ENCODE data around the gene ZFYVE21.
A peak's percentile ranks its signal among the peaks of the same experiment; 100 is the strongest.

The ZFYVE21 gene

DNA sequence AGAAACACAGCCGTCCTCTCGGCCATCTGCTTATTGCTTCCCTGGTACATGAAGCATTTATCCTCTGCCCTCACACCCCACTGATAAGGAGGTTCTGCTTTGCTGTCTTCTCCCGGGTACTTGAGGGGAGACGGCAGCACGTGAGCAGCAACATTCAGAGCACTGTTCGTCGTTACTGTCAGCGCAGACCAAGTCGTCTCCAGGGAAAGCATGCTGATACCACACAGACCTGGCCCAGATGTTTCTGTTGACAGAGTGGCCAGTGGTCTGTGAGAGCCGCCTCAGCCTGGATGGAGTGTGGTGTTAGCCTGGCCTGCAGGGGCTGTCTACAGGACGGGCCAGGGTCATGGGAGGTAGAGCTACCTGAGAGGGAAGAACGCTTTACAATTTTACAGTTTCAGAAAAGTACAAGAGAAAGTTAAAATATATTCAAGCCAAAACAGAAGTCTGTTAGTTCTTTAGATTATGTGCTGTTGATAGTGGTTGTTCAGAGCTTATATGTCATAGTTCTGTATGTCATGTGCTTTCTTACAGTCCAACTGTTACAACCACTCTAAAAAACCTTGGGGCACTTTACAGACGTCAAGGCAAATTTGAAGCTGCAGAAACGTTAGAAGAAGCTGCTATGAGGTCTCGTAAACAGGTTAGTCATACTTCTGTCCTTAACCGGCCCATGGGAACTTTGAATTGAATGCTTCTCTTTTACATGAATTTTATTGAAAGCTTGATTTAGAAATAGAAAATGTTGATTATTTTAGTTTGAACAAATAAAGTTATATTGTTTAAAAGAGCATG, 38.5 kb upstream of the ZFYVE21 start:
- CTCF ChIA-PET: interaction anchor here (1.0 to 1.8 kb wide), 8 partner anchors 10 to 109 kb away, joined by 3 to 6 read pairs (median 4); no protein-coding TSS in a partner anchor
- no peak for DNase-seq (ENCODE audit: low read depth, low spot score)
- POLR2A ChIA-PET: no interaction called here
- no peak for TF ChIP-seq CTCF (IDR thresholded peaks at IDR 0.05; ENCODE audit: insufficient read depth, low read length, missing control alignments)
- no peak overlapping the region for H3K4me3 ChIP-seq (ENCODE audit: low read depth, low read length)

DNA sequence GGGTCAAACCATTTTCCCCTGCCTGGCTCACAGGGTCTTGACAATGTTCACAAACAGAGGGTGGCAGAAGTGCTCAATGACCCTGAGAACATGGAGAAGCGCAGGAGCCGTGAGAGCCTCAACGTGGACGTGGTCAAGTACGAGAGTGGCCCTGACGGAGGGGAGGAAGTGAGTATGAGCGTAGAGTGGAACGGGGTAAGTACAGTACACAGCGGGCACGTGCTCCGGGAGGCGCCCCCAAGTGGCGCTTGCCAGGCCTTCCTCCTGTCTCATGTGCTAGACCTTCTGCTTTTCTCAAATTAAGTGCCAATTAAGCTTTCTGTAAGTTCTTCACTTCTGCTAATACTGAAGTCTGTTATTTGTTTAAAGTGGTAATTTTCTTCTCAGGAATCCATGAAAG, 36.3 kb upstream of the ZFYVE21 start:
- DNase-seq (ENCODE audit: low read depth, low spot score): no peak
- TF ChIP-seq CTCF (IDR thresholded peaks at IDR 0.05; ENCODE audit: insufficient read depth, low read length, missing control alignments): peak; percentile 49
- no peak overlapping the region for H3K4me3 ChIP-seq (ENCODE audit: low read depth, low read length)
- ChIA-PET POLR2A (no interaction called here), CTCF (interaction anchor here (1.1 to 2.5 kb wide), 8 partner anchors 10 to 108 kb away, joined by 3 to 13 read pairs (median 5); no protein-coding TSS in a partner anchor)

DNA sequence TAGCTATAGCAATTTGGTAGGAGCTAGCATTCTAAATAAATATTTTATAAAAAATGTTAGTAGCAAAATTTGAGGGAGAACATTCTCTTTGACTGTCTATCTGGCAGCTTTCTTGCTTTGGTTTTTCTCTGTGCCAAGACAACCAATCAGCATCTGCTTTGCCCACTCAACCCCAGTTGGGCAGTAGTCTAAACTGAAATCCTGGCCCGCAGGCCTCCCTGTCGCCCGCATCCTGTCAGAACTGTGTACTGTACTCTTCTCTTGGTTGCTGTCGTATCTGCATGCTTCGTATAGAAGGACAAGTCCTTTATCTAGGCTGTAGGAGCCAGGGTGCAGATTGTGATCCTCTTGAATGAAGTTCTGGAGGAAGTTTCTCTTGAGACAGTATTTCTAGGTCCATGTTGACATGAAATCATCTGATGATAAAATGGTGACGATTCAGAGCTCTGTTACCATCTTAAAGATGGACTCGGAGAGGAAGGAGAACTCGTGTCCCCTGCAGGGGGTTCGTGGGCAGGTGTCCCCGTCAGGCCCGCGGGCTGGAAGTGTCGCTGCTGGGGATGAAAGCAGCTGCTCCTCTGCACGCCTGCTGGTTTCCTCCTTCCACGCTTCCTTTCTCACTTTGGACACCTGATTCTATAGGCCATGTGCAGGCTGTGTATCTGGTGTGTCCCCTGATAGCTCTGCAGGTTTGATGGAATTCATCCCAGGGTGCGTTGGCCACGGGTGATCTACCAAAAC, 34.9 kb upstream of the ZFYVE21 start:
- ChIA-PET CTCF (interaction anchor here (1.2 to 2.5 kb wide), 8 partner anchors 9 to 109 kb away, joined by 4 to 13 read pairs (median 5); no protein-coding TSS in a partner anchor), POLR2A (no interaction called here)
- H3K4me3 ChIP-seq (ENCODE audit: low read depth, low read length): no peak overlapping the region
- no peak for DNase-seq (ENCODE audit: low read depth, low spot score)
- no peak for TF ChIP-seq CTCF (IDR thresholded peaks at IDR 0.05; ENCODE audit: insufficient read depth, low read length, missing control alignments)

DNA sequence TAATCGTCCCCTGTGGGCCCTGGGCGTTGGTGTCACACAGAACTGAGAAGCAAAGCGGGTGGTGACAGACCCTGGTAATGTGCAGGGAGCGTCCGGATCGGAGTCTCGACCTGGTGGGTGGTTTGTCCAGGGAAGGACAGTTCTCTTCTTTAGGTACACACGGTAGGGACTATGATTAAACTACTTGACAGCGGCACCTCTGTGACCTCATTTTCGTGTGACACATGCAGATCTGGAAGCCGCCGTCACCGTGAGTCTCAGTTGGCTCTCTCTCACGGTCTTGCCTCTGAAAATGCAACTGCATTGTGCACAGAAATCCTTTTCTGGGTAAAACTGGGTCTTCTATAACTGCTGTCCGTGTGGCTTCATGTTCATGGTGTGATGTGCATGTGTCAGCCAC, 32.5 kb upstream of the ZFYVE21 start:
- CTCF ChIA-PET: no interaction called here
- no peak for TF ChIP-seq CTCF (IDR thresholded peaks at IDR 0.05; ENCODE audit: insufficient read depth, low read length, missing control alignments)
- POLR2A ChIA-PET: no interaction called here
- DNase-seq (ENCODE audit: low read depth, low spot score): no peak
- H3K4me3 ChIP-seq (ENCODE audit: low read depth, low read length): no peak overlapping the region

DNA sequence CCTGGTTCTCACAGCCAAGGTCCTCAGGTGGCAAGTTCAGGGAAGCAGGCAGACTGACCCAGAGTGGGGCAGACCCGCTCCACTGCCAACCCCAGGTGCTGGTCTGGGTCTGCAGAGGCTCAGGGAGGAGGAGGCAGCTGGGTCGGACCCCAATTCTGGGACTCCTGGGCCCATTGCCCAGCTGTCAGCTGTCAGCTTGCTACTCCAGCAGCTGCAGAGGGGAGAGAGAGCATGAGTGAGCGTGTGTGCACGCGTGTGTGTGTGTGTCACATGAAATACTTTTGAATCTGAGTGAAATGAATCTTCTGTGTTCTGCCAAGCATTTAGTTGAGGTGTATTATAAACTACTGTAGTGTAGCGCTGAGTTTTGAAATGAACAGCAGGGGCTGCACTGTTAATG, 31.1 kb upstream of the ZFYVE21 start:
- TF ChIP-seq CTCF (IDR thresholded peaks at IDR 0.05; ENCODE audit: insufficient read depth, low read length, missing control alignments): no peak
- CTCF ChIA-PET: interaction anchor here (1.6 kb wide), 1 partner anchor 10 kb away, joined by 4 read pairs; no protein-coding TSS in a partner anchor
- POLR2A ChIA-PET: no interaction called here
- no peak for DNase-seq (ENCODE audit: low read depth, low spot score)
- no peak overlapping the region for H3K4me3 ChIP-seq (ENCODE audit: low read depth, low read length)

- no peak for TF ChIP-seq CTCF (IDR thresholded peaks at IDR 0.05; ENCODE audit: insufficient read depth, low read length, missing control alignments)
- H3K4me3 ChIP-seq (ENCODE audit: low read depth, low read length): no peak overlapping the region
- ChIA-PET CTCF (interaction anchor here (1.6 kb wide), 1 partner anchor 9 kb away, joined by 4 read pairs; no protein-coding TSS in a partner anchor), POLR2A (no interaction called here)
- DNase-seq (ENCODE audit: low read depth, low spot score): no peak
Measured at GRCh38 chr14:103684871-103685270, 30.7 kb upstream of the ZFYVE21 start.

Data from AG04449 (cell line).